Suprapubic skin (tissue), 3 donors: ENCODE results near the gene DSP.

Experiments
- POLR2A ChIP-seq, 2 donors: fragments of 450-650 bp; IDR thresholded peaks; one replicate each; pipeline ENCODE4 v1.6.1; 2017; ENCODE audit warnings: antibody characterized with exemption in 2 of 2, mild to moderate bottlenecking in 2 of 2, moderate library complexity in 2 of 2
- TF ChIP-seq, protein P1 (sequence below), 2 donors: fragments of 200-600 bp in 1 of 2; fragments of 450-650 bp in 1 of 2; sonication (generic) in 1 of 2; IDR thresholded peaks; one replicate each; pipeline ENCODE4 v1.5.1; 2016 to 2019; ENCODE audit warnings: antibody characterized with exemption in 2 of 2, mild to moderate bottlenecking in 1 of 2, moderate library complexity in 1 of 2

DNA sequence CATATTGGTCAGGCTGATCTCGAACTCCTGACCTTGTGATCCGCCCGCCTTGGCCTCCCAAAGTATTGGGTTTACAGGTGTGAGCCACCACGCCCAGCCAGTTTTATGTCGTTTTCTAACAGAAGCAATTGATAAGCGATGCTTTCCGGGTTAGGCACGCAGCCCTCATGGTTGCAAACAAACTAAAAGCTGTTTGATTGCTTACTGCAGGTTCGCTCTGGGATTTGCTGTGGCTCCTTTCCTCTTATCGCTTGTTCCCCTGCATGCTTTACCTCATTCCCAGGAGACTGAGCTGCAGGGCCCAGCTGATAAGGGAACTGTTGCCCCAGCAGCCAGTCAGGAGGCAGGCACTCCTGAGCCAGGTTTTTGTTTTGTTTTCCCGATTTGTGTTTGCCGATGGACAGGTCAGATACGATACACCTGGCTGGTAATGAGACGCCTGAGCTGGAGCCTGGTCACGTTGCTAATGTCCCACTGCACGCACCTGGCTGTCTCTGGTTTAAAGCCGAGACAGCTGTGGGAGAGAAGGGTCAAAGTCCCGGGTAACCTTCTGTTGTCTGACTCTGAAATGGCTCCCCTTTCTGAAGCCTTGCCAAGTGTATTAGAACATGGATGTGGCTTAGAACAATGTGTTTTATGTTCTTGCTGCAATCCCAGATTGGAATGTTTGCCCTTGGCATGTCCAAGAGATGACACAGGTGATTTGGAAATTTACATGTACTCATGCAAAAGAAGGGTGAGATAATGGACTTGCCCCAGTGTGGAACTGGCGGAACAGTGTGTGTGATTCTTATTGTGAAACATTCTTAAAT, 19.9 kb downstream of the DSP start:
- no peak for TF ChIP-seq POLR2A (IDR thresholded peaks at IDR 0.05)
- TF ChIP-seq, protein P1, sequence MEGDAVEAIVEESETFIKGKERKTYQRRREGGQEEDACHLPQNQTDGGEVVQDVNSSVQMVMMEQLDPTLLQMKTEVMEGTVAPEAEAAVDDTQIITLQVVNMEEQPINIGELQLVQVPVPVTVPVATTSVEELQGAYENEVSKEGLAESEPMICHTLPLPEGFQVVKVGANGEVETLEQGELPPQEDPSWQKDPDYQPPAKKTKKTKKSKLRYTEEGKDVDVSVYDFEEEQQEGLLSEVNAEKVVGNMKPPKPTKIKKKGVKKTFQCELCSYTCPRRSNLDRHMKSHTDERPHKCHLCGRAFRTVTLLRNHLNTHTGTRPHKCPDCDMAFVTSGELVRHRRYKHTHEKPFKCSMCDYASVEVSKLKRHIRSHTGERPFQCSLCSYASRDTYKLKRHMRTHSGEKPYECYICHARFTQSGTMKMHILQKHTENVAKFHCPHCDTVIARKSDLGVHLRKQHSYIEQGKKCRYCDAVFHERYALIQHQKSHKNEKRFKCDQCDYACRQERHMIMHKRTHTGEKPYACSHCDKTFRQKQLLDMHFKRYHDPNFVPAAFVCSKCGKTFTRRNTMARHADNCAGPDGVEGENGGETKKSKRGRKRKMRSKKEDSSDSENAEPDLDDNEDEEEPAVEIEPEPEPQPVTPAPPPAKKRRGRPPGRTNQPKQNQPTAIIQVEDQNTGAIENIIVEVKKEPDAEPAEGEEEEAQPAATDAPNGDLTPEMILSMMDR (IDR thresholded peaks at IDR 0.05) = no peak
